GM18858 (cell line): ENCODE measurements around the gene LRRC15.

Experiments
- ATAC-seq: cut with Tn5 transposase; IDR thresholded peaks from one replicate; pipeline ENCODE4 v1.9.1; 2021; ENCODE audit not compliant: unreplicated experiment

The LRRC15 gene

DNA sequence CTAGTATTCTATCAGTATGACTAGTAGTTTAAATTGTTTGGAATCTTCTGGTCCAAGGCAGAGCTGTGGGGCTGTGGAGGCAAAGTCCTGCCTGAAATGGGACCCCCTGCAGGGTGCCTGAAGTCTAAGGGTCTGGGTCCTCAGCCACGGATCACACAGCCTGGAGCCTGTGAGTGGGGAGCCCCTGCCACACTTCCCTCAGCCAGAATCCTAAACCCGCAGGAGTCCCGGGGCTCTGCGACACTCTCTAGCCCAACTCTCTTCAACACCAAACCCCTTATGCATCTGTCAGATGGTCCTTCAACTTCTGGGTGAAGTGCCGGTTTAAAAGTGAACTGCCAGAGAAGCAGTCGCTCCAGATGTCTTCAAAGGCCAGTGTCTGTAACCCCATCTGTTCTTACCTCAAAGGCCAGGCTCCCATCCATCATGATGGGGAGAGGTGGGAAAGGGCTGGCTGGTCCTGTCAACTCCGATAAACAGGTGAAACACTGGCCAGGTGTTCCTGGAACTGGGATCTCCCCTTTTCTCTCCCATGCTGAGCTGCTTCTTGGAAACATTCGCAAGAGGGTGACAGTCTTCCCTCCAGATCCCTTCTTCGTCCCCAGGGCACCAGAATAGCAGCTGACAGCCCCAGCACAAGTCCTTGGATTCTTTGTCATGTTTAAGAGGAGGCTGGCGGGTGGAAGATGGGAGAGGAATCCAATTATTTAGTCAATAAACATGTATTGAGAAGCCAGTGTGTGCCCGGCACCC is 64.0 kb downstream of the LRRC15 start:
- ATAC-seq = no peak
